GM21717 (cell line): Measurements from ENCODE around the gene NFASC.

Source experiments
- ATAC-seq: cut with Tn5 transposase; IDR thresholded peaks from one replicate; pipeline ENCODE4 v1.9.1; 2021; ENCODE audit warnings: mild to moderate bottlenecking, moderate library complexity; ENCODE audit not compliant: unreplicated experiment

Gene NFASC

GRCh38 chr1:204925701-204926100 lies 55.0 kb downstream of the NFASC start:
- no peak for ATAC-seq

- no peak for ATAC-seq
Observed at GRCh38 chr1:204927673-204928641, 57.3 kb downstream of the NFASC start.

- no peak for ATAC-seq
Observed at GRCh38 chr1:204928671-204929486, 58.2 kb downstream of the NFASC start.

GRCh38 chr1:204929487-204930154 lies 59.0 kb downstream of the NFASC start:
- no peak for ATAC-seq

GRCh38 chr1:204930155-204930523 lies 59.5 kb downstream of the NFASC start:
- ATAC-seq: no peak

GRCh38 chr1:204931313-204931712 lies 60.7 kb downstream of the NFASC start:
- no peak for ATAC-seq

GRCh38 chr1:204931768-204932572 lies 61.3 kb downstream of the NFASC start:
- no peak for ATAC-seq

GRCh38 chr1:204932573-204932909 lies 61.9 kb downstream of the NFASC start:
- ATAC-seq: no peak

- ATAC-seq: no peak
Observed at GRCh38 chr1:204935155-204935554, 64.5 kb downstream of the NFASC start.

- no peak for ATAC-seq
Observed at GRCh38 chr1:204936765-204937164, 66.1 kb downstream of the NFASC start.

- no peak for ATAC-seq
Observed at GRCh38 chr1:204937901-204938300, 67.2 kb downstream of the NFASC start.

GRCh38 chr1:204940591-204940990 lies 69.9 kb downstream of the NFASC start:
- no peak for ATAC-seq

- ATAC-seq: no peak
Observed at GRCh38 chr1:204941421-204942338, 71.0 kb downstream of the NFASC start.

- ATAC-seq: no peak
Observed at GRCh38 chr1:204943495-204943894, 72.8 kb downstream of the NFASC start.

- ATAC-seq: no peak
Observed at GRCh38 chr1:204944662-204945061, 74.0 kb downstream of the NFASC start.

- no peak for ATAC-seq
Observed at GRCh38 chr1:204945565-204945977, 74.9 kb downstream of the NFASC start.

- no peak for ATAC-seq
Observed at GRCh38 chr1:204946640-204947039, 76.0 kb downstream of the NFASC start.

GRCh38 chr1:204947338-204947737 lies 76.7 kb downstream of the NFASC start:
- ATAC-seq: no peak

- ATAC-seq: no peak
Observed at GRCh38 chr1:204947747-204948146, 77.1 kb downstream of the NFASC start.
